Panc1 (cell line): ENCODE data around the gene NRCAM.

ENCODE experiments used
- POLR2AphosphoS5 ChIP-seq: IDR thresholded peaks from 2 replicates; pipeline ENCODE4 v1.6.1; 2012; ENCODE audit warnings: mild to moderate bottlenecking, low read depth, low read length, moderate library complexity
- SIN3A ChIP-seq: IDR thresholded peaks from 2 replicates; pipeline ENCODE4 v1.6.1; 2012; ENCODE audit warnings: low read depth, mild to moderate bottlenecking, low read length, moderate library complexity, borderline replicate concordance; ENCODE audit not compliant: insufficient read depth
- TCF7L2 ChIP-seq: IDR thresholded peaks from 2 replicates; pipeline ENCODE4 v1.6.1; 2011; ENCODE audit warnings: mild to moderate bottlenecking, low read depth, low read length, inconsistent platforms
- TF ChIP-seq, protein P1 (sequence below): fragments of 450-650 bp; IDR thresholded peaks from 2 replicates; pipeline ENCODE4 v1.5.1; 2017; ENCODE audit warnings: mild to moderate bottlenecking
- TF ChIP-seq, protein P2 (sequence below), 2 experiments: IDR thresholded peaks; 2 replicates each; pipeline ENCODE4 v1.6.1; 2011 to 2012; ENCODE audit warnings: low read depth in 2 of 2, control low read depth in 1 of 2, low read length in 1 of 2, mild to moderate bottlenecking in 1 of 2, moderate library complexity in 1 of 2; ENCODE audit not compliant: insufficient read depth in 1 of 2

DNA sequence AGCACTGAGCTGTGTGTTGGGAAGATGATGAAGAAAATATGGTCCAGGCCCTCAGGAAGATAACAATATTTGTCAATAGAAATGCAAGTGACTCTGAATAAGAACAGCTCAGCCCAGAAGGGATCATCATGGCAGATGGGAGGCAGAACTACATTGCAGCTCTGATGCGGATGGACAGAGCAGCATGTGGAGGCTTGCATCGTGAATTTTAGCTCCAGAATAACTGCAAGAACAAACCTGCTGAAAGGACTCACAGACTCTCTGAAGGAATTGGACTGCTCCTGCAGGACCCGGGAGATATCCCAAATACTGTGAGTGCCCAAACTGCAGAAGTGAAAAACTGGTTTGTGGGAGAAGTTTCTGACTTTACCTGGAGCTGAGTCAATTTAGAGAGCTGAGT lies 245.4 kb downstream of the NRCAM start:
- TF ChIP-seq POLR2AphosphoS5 (no peak), SIN3A (no peak), TCF7L2 (no peak)
- TF ChIP-seq, protein P1, sequence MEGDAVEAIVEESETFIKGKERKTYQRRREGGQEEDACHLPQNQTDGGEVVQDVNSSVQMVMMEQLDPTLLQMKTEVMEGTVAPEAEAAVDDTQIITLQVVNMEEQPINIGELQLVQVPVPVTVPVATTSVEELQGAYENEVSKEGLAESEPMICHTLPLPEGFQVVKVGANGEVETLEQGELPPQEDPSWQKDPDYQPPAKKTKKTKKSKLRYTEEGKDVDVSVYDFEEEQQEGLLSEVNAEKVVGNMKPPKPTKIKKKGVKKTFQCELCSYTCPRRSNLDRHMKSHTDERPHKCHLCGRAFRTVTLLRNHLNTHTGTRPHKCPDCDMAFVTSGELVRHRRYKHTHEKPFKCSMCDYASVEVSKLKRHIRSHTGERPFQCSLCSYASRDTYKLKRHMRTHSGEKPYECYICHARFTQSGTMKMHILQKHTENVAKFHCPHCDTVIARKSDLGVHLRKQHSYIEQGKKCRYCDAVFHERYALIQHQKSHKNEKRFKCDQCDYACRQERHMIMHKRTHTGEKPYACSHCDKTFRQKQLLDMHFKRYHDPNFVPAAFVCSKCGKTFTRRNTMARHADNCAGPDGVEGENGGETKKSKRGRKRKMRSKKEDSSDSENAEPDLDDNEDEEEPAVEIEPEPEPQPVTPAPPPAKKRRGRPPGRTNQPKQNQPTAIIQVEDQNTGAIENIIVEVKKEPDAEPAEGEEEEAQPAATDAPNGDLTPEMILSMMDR: no peak
- TF ChIP-seq, protein P2, sequence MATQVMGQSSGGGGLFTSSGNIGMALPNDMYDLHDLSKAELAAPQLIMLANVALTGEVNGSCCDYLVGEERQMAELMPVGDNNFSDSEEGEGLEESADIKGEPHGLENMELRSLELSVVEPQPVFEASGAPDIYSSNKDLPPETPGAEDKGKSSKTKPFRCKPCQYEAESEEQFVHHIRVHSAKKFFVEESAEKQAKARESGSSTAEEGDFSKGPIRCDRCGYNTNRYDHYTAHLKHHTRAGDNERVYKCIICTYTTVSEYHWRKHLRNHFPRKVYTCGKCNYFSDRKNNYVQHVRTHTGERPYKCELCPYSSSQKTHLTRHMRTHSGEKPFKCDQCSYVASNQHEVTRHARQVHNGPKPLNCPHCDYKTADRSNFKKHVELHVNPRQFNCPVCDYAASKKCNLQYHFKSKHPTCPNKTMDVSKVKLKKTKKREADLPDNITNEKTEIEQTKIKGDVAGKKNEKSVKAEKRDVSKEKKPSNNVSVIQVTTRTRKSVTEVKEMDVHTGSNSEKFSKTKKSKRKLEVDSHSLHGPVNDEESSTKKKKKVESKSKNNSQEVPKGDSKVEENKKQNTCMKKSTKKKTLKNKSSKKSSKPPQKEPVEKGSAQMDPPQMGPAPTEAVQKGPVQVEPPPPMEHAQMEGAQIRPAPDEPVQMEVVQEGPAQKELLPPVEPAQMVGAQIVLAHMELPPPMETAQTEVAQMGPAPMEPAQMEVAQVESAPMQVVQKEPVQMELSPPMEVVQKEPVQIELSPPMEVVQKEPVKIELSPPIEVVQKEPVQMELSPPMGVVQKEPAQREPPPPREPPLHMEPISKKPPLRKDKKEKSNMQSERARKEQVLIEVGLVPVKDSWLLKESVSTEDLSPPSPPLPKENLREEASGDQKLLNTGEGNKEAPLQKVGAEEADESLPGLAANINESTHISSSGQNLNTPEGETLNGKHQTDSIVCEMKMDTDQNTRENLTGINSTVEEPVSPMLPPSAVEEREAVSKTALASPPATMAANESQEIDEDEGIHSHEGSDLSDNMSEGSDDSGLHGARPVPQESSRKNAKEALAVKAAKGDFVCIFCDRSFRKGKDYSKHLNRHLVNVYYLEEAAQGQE (IDR thresholded peaks at IDR 0.05; ENCODE audit: insufficient read depth in 1 of 2, low read depth in 2 of 2, low read length in 1 of 2): no peak
